Suprapubic skin (tissue), 3 donors: Measurements from ENCODE around the gene FSD1L.
"Not testable (repeated sequence)": the region's sequence is repeated elsewhere in the genome, so short reads cannot be mapped to it uniquely, and the experiment has no call there.

Source experiments
- CTCF ChIP-seq, 2 donors: fragments of 200-600 bp in 1 of 2; fragments of 450-650 bp in 1 of 2; sonication (generic) in 1 of 2; IDR thresholded peaks; one replicate each; pipeline ENCODE4 v1.5.1; 2016 to 2019; ENCODE audit warnings: antibody characterized with exemption in 2 of 2, mild to moderate bottlenecking in 1 of 2, moderate library complexity in 1 of 2
- EP300 ChIP-seq: sonication (generic); formaldehyde crosslinking; IDR thresholded peaks from one replicate; pipeline ENCODE4 v1.6.1; 2017; ENCODE audit warnings: antibody characterized with exemption
- POLR2A ChIP-seq, 2 donors: fragments of 450-650 bp; IDR thresholded peaks; one replicate each; pipeline ENCODE4 v1.6.1; 2017; ENCODE audit warnings: antibody characterized with exemption in 2 of 2, mild to moderate bottlenecking in 2 of 2, moderate library complexity in 2 of 2

- not testable (repeated sequence) for TF ChIP-seq CTCF (IDR thresholded peaks at IDR 0.05); POLR2A (IDR thresholded peaks at IDR 0.05); EP300
Observed at GRCh38 chr9:105522618-105523385, 75.0 kb downstream of the FSD1L start.
